GM21360 (cell line): ENCODE results near the gene C2orf69.

ENCODE experiments used
- ATAC-seq: cut with Tn5 transposase; IDR thresholded peaks from one replicate; pipeline ENCODE4 v1.9.1; 2021; ENCODE audit warnings: mild to moderate bottlenecking, moderate library complexity; ENCODE audit not compliant: unreplicated experiment

C2orf69 gene

GRCh38 chr2:199962203-199962602 lies 51.1 kb downstream of the C2orf69 start:
- no peak for ATAC-seq

GRCh38 chr2:199966405-199966804 lies 55.3 kb downstream of the C2orf69 start:
- ATAC-seq = no peak

- no peak for ATAC-seq
Measured at GRCh38 chr2:199966976-199967375, 55.9 kb downstream of the C2orf69 start.

GRCh38 chr2:199968126-199968525 lies 57.0 kb downstream of the C2orf69 start:
- ATAC-seq = no peak

GRCh38 chr2:199972088-199972626 lies 61.1 kb downstream of the C2orf69 start:
- ATAC-seq = no peak

- ATAC-seq = no peak
Measured at GRCh38 chr2:199973703-199974102, 62.6 kb downstream of the C2orf69 start.

GRCh38 chr2:199975273-199975895 lies 64.3 kb downstream of the C2orf69 start:
- ATAC-seq = no peak
